Effector CD8-positive, alpha-beta T cell (primary cell): ENCODE results near the gene NT5C2.
"Not testable (repeated sequence)": the region's sequence is repeated elsewhere in the genome, so short reads cannot be mapped to it uniquely, and the experiment has no call there.

Source experiments
- DNase-seq: peaks from one replicate; lab custom pipeline; 2025; lab: John Stamatoyannopoulos, UW
- total RNA-seq, 4 experiments: gene quantifications; one replicate each; lab custom pipeline; 2026; lab: John Stamatoyannopoulos, UW

The NT5C2 gene
- 58.2 to 99.4 (median 76.4) reads per million in 4 experiments for total RNA-seq

DNA sequence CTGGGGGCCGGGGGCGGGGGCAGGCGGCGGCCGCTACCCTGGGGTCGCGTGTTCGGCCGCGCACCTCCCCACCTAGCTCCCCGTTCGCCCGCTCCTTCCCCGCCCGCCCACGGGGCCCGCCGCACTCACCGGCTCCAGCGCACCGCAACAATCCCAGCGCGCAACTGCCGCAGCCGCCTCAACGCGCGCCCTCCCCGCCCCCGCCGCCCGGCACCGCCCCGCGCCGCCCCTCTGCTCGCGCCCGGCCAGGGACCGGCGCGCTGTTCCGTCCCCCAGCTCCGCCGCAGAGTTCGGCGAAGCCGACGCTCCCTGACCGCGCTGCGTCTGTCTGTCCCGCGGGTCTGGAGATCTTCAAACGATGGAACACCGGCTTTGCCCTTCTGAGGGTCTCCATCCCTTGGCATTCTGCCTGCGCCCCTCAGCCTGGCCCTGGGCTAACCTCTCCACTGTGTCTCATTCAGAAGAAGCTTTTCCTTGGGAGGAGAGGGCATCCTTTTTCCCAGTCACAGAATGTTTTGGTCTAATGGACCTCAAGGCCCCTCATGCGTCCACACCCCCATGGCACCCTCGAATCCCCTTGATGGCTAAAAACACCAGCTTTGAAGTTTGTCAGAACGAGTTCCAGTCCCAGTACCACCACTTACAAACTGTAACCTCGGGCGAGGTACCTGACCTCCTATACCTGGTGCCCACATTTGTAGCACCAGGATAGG, at the start of gene NT5C2:
NT5C2 (minus strand) TSS at position 166 of the 713 bp plus-strand sequence. CDS start 18,314 bp downstream, outside the sequence.
- DNase-seq, result peak; percentile 57

GRCh38 chr10:103241262-103242011, 48.4 kb upstream of the NT5C2 start:
- no peak for DNase-seq

DNA sequence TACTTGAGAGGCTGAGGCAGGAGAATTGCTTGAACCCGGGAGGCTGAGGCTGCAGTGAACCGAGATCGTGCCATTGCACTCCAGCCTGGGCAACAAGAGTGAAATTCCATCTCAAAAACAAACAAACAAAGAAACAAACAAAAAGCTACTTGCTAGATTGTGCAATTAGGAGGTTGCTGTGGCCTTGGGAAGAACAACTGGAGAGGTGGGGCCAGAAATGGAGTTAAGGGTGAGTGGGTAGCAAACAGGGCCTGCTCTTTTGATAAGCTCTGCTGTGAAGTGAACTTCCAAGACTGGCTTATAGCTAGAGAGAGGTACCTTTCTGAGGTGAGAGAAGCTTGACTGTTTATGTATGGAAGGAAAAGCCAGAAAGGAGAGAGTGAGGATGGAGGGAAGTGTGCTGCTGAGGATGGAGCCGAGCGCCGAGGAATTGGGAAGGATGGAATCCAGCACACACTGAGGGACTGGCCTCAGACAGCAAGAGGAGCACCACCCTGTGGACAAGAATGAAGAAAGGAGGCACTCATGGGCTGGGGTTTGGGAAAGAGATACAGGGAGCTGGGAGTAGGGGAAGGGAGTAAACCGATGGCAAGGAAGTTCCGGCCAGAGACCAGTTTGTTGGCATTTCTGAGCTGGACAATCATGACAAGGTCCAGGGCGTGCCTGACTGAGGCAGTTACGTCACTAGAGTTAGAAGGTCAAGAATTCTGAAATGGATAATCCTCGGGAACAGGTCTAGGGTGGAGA, 45.6 kb upstream of the NT5C2 start:
- no peak for DNase-seq

DNA sequence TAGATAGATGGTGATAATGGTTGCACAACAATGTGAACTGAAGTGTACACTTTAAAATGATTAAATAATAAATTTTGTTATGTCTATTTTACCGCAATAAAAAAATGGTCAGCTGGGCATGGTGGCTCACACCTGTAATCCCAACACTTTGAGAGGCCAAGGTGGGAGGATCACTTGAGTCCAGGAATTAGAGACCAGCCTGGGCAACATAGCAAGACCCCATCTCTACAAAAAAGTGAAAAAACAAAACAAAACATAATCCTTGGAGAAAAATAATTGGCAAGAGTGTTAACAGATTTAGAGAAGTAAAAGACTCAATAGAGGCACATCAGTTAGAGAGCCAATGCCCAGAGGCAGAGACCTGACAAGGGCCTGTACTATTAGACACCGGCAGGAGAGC, 42.7 kb upstream of the NT5C2 start:
- DNase-seq, result no peak

GRCh38 chr10:103232772-103233488, 39.9 kb upstream of the NT5C2 start:
- DNase-seq, result no peak

DNA sequence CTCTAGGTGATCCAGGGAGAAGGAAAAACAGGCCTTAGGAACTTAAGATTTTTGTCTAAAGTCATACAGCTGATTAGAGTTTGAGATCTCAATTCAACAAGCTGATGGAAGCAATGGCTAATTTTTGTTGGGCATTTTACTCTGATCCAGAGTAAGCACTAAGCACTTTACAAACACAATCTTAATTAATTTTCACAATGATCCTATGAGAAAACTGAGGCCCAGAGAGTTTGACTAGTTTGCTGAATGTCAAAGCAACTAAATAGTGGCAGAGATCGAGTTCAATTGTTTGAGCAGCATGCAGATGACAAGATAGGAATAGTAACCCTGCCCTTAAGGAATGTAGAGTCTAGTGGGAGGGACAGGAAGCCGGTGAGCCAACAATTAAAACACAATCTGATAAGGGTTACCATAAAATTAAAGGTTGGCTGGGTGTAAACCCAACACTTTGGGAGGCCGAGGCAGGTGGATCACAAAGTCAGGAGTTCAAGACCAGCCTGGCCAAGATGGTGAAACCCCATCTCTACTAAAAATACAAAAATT, 39.1 kb upstream of the NT5C2 start:
- no peak for DNase-seq

DNA sequence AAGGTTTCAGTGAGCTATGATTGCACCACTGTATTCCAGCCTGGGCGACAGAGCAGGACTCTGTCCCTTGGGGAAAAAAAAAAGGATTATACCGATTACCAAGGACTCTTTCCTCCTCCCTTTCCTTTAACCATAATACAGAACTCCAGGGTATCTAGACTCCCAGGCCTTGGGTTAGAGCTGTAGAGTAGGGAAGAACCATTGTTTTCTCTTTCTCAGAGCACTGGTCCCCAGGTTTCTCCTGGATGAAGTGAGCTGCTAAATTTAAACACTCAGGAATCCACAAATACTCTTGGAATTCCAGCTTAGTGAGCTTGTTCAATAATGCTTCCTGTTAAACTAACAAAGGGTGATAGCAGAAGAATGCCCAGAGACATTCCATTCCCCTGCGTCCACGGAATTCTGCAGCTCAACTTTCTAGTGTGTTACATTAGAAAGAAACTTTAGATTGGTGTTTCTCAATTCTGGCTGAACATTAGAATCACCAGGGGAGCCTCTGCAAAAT, 38.0 kb upstream of the NT5C2 start:
- no peak for DNase-seq

GRCh38 chr10:103227416-103227815, 34.3 kb upstream of the NT5C2 start:
- no peak for DNase-seq

- no peak for DNase-seq
Observed at GRCh38 chr10:103225939-103226338, 32.9 kb upstream of the NT5C2 start.

- DNase-seq, result not testable (repeated sequence)
Observed at GRCh38 chr10:103224721-103225120, 31.6 kb upstream of the NT5C2 start.

- no peak for DNase-seq
Observed at GRCh38 chr10:103224133-103224532, 31.1 kb upstream of the NT5C2 start.

DNA sequence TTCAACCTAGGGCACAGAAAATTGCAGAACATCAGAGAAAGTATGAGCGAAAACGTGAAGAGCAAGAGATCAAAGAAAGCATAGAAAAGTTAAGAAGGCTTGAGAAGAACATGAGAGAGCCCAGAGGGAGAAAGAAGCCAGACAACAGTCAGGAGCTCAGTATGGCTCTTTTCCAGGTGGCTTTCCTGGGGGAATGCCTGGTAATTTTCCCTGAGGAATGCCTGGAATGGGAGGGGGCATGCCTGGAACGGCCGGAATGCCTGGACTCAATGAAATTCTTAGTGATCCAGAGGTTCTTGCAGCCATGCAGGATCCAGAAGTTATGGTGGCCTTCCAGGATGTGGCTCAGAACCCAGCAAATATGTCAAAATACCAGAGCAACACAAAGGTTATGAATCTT, 23.3 kb upstream of the NT5C2 start:
- not testable (repeated sequence) for DNase-seq

DNA sequence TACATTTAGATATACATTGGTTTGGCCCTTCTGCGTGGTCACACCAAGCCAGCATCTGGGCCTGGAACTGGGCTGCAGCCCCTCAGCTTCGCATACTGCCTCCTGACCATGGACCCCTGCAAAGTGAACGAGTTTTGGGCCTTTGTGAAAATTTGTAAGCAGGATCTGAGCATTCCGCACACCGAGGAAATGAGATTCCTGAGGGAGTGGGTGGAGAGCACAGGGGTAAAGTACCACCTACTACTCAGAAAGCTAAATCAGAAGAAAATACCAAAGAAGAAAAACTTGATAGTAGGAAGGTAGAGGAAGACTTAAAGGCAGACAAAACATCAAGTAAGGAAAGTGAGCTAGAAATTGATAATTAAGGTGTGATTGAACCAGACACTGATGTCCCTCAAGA, 22.5 kb upstream of the NT5C2 start:
- no peak for DNase-seq

GRCh38 chr10:103210262-103210661, 17.2 kb upstream of the NT5C2 start:
- DNase-seq, result not testable (repeated sequence)

- DNase-seq, result not testable (repeated sequence)
Observed at GRCh38 chr10:103207643-103208042, 14.6 kb upstream of the NT5C2 start.

DNA sequence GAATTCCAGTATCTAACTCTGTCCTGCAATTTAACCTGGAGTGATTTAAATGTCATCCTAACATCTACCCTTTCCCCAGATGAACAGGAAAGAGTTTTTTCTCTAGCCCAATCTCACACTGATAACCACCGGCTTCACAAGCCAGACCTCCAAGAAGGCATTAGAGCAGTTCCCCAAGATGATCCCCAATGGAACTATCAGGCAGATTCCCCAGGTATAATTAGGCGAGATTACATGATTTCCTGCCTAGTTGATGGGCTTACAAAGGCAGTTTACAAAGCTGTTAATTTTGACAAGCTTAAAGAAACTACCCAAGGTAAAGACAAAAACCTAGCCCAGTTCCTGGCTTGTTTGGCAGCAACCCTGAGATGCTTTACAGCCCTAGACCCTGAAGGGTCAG, 14.1 kb upstream of the NT5C2 start:
- DNase-seq, result no peak

- not testable (repeated sequence) for DNase-seq
Observed at GRCh38 chr10:103206715-103207114, 13.6 kb upstream of the NT5C2 start.

- DNase-seq, result not testable (repeated sequence)
Observed at GRCh38 chr10:103205401-103205800, 12.3 kb upstream of the NT5C2 start.

DNA sequence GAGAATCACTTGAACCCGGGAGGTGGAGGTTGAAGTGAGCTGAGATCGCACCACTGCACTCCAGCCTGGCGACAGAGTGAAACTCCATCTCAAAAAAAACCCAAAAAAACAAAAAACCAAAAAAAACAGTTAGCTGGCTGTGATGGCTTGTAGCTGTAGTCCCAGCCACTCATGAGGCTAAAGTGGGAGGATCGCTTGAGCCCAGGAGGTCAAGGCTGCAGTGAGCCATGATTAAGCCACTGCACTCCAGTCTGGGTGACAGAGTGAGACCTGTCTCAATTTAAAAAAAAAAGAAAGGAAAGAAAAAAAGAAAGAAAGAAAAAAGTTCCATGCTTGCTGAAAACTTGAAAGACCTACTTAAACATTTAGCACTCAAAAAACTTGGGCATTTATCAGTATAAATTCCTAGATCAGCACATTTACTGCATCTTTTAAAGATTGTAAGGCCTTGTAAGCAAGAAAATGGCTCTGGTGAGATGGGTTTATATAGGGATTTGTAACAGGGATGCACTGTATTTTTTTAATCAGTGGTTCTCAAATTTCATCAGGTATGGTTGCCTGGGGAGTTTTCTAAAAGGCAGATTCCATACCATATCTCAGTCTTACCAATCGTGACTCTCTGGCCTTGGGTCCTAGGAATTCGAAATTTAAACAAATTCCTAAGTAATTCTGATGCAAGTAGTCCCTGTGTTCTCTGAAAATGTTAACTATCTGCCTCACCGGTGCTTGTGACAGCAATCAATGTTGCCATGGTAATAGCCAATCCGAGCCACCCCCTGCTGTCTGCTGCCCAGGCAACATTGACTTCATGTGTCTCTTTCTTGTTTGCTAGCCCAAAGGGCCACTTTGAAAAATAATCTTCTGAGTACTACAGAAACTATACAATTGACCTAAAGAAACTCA, 11.5 kb upstream of the NT5C2 start:
- DNase-seq, result no peak

DNA sequence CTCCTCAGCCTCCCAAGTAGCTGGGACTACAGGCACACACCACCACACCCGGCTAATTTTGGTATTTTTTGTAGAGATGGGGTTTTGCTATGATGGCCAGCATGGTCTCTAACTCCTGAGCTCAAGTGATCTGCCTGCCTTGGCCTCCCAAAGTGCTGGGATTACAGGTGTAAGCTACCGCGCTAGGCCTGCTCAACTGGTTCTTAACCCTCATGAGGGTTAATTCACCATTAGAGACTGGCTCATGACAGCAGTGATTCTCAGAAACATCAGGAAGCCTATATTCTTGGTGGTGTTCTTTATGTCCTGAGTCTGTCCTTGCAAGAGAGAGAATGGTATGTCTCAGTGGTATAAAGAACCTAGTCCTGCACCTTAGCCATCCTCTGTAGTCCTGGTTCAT, 10.4 kb upstream of the NT5C2 start:
- DNase-seq, result no peak
